Islet of Langerhans (tissue), 1 donor: ENCODE measurements around the gene DNAJC7.

Source experiments
- FAIRE-seq: peaks from one replicate; lab custom pipeline; 2011; peaks lifted over from hg19 to GRCh38; lab: Jason Lieb, UNC

DNAJC7 gene, protein sequence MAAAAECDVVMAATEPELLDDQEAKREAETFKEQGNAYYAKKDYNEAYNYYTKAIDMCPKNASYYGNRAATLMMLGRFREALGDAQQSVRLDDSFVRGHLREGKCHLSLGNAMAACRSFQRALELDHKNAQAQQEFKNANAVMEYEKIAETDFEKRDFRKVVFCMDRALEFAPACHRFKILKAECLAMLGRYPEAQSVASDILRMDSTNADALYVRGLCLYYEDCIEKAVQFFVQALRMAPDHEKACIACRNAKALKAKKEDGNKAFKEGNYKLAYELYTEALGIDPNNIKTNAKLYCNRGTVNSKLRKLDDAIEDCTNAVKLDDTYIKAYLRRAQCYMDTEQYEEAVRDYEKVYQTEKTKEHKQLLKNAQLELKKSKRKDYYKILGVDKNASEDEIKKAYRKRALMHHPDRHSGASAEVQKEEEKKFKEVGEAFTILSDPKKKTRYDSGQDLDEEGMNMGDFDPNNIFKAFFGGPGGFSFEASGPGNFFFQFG

DNA sequence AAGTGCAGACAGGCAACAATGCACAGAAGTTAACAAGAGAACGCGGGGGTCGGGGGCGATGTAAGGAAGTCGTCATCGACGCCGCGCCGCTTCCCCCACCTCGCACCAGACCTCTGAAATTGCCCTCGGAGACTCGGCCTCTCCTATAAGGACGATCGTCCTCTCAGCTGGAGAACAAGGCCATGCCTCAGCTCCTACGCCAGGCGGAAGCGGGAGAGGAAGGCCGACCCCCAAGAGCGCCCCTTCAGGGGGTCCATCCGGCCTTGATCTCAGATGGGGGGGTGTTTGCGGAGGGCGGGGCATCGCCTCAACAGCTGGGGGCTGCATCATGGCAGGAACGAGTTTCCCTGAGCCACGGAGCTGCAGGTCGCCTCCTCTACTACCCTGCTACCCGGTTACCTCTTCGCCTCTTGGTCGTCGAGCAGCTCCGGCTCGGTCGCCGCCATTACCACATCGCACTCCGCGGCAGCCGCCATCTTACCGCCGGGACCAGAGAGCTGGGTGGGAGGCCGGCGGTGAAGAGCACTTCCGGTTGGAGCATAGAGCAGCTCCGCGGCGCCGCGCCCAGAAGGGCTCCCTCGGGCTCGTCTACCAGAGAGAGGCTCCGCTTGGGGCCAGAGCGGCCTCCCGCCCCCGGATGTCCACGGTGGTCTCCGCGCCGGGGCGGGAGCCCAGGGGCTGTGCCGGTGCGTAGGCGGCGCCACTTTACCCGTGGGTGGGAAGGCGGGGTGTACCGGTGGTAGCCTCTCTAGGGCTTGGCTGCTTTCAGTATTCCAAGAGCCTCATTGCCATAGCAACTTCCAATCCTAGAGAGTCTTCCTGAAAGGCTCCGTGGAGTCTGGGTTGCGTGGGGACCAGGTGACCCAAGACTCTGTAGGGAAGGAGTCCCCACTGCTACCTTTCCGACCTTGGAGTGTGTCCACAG, at the start of gene DNAJC7:
Gene DNAJC7 (minus strand): TSS at position 499 of the 925 bp plus-strand sequence. CDS start 23 bp downstream, at position 476.
- FAIRE-seq, result no peak

- no peak for FAIRE-seq
These were observed 48.0 kb upstream of the DNAJC7 start for GRCh38 chr17:42065201-42065600.

DNA sequence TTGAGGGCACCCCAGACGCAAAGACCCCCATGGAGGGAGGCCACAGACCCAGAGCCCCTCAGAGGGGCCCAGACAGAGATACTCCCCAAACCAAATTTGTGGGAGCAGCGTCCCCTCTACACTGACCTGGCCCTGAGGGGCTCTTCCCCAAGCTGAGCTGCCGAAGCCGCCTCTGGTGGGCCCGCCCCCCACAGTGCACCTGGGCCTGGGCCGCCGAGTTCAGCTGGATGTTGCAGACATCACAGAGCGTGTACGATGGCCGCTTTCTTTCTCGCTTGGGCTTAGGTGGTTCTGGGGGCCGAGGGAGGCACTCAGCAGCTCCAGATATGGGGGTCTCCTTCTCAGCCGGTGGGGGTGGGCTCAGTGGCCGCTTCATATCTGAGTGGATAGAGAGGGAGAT, 45.4 kb upstream of the DNAJC7 start:
- FAIRE-seq, result no peak

GRCh38 chr17:42061646-42062487, 44.6 kb upstream of the DNAJC7 start:
- FAIRE-seq, result no peak

DNA sequence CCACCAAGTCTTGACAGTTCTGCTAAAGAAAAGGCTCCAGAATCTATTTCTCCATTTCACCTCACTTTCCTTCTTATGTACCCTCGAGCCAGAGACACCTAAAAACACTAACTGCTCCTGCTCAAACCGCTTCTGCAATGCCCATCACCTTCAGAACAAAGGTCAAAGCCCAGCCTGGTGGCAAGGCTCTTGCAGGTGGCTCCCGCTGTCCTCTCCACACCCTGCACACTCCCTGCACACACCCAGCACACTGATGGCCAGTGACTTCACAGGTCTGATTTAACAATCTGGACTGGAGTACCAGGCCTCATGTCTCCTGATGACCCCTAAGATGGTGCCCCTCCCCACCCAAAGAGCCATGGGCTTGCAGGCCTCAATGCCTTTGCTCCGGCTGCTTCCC, 43.0 kb upstream of the DNAJC7 start:
- FAIRE-seq, result no peak

GRCh38 chr17:42059815-42060214, 42.6 kb upstream of the DNAJC7 start:
- FAIRE-seq, result no peak

- FAIRE-seq, result no peak
These were observed 40.8 kb upstream of the DNAJC7 start for GRCh38 chr17:42058063-42058462.

DNA sequence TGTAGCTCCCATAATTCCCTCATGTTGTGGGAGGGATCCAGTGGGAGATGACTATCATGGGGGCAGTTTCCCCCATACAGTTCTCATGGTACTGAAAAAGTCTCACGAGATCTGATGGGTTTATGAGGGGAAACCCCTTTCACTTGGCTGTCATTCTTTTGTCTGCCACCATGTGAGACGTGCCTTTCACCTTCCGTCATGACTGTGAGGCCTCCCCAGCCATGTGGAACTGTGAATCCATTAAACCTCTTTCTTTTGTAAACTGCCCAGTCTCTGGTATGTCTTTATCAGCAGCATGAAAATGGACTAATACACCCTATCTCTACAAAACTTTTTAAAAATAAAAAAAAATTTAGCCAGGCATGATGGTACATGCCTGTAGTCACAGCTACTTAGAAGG, 39.4 kb upstream of the DNAJC7 start:
- FAIRE-seq, result no peak

DNA sequence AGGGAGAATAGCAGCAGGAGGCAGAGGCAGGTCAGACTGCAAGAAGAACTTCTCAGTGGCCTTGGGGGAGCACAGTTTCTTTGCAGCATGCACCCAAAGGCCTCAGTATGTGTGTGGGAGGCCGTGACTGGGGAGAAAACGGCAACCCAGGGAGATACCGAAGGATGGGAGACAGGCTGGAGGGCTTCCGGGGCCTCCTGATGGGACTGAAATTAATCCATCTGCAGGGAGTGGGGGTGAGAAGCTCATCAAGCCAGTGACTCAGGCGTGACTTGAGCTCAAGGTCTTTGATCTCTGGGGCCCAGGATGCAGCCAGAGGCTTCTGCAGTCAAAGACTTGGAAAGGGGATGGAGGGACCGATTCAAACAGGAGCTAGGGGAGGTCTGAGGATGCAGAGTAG, 38.3 kb upstream of the DNAJC7 start:
- FAIRE-seq, result no peak

GRCh38 chr17:42055027-42055426, 37.8 kb upstream of the DNAJC7 start:
- no peak for FAIRE-seq

- FAIRE-seq, result no peak
These were observed 36.7 kb upstream of the DNAJC7 start for GRCh38 chr17:42053731-42054500.

GRCh38 chr17:42052346-42052877, 35.2 kb upstream of the DNAJC7 start:
- no peak for FAIRE-seq

DNA sequence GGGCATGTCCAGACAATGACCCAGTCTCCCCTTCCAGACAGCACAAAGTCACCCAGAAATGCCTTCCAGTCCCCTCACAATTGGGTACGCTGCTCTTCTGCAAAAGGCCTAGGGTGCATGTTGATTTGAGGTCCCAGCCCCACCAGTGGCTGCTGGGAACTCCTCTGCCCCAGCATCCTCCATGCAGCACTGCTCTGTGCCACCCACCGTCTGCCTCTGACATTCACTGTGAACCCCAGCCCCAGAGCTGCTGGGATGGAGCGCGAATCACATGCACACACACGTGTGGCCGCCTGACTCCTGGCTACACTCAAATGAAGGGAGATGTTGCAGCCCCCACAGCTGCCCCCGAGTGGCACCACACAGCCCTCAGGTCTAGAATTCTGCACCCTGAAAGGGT, 34.4 kb upstream of the DNAJC7 start:
- FAIRE-seq, result no peak

DNA sequence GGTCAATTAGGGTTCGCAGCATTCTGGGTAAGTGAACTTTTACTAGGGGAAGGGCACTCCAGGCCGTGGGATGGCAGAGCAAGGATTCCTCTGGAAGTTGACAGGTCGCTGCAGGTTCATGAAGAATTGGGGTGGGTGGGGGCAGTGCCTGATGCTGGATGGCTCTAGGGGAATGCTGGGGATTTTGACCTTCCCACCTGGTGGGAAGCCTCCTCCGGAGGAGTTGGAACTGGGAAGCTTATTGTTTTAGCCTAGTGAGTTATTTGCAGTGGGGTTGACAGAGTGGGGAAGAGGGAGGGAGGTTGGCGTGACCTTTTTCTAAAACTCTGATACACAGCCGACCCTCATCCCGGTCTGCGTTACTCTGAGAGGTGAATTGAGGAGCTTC, 33.8 kb upstream of the DNAJC7 start:
- no peak for FAIRE-seq

DNA sequence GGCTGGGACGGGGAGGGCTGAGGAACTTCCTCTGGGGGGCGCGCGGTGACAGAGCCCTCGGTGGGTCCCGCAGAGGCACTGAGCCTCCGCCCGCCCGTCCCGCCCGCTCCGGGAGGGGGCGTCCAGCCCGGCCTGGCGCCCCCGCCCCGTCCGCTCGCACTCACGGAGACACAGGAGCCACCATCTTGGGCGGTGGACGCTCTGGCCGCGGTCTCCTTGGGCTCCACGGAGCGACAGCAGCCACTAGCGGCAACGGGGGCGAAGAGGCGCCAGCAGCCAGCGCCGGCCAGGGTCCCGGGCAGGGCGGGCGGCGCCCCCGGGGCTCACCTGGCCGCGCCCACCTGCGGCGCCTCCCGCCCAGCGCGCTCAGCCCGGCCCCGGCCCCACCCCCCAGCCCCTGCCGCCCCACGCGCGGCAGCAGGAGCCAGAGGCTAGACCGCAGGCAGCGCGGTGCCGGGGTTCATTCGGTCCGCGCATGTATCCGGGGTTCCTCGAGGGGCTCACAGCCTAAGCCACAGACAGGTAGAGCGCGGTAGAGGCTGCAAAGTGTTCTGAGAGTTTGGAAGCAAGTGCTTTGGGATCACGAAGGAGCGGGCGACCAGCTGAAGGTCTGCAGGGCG, 33.3 kb upstream of the DNAJC7 start, which contains the start of gene C17orf113:
Gene C17orf113 (minus strand): TSS at position 209 of the 620 bp plus-strand sequence. CDS start 7,225 bp downstream, outside the sequence.
- FAIRE-seq, result no peak

GRCh38 chr17:42049834-42050392, 32.7 kb upstream of the DNAJC7 start:
- no peak for FAIRE-seq

- FAIRE-seq, result no peak
These were observed 30.1 kb upstream of the DNAJC7 start for GRCh38 chr17:42047343-42047742.

GRCh38 chr17:42045719-42046118, 28.5 kb upstream of the DNAJC7 start:
- no peak for FAIRE-seq

DNA sequence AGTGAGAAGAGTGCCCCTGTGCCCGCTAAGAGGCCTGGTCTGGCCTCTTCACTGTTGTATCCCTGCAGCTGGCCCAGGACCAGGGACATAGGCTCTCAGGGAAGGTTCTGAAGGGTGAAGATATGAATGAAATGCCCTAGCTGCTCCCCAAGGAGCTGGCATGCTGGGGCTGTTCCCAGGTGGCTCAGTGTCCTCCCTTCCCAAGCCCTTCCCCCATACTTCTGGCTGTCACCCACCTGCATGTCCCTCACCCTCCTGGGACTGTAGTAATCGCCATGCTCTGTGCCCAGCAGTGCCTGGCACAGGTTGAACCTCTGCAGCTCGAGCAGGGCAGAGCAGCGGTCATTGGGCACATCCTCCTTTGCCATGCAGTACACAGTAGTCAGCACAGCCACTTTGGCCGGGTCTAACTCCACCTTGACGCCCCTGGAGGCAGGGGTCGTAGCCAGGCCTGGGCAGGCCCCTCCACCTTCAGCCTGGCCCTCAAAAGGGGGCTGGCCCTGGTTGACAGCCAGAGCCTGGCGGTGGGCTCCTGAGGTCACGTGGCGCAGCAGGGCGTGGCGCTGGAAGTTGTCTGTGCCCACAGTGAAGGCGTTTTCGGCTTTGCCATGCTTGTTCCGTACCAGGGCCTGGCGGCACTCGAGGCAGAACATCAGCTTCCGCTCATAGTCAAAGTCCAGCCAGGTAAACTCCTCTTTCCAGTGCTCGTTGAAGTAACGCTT, 25.5 kb upstream of the DNAJC7 start:
- no peak for FAIRE-seq
